Esophagus mucosa (tissue), 1 donor: Measurements from ENCODE around the gene GRIP1. TPM values are rescaled to one million over a fixed set of nuclear protein-coding genes. Genes with fewer than 3 reads are reported as not detected.

Experiments
- ATAC-seq: fragments of 200-7000 bp; cut with Tn5 transposase; one replicate; pipeline ENCODE4 v1.9.1; 2020
- total RNA-seq: library from RNA; stranded (reverse); gene quantifications from one replicate; pipeline ENCODE4 v1.2.4, GENCODE V29; 2023
- donor health status: DM: yes; HTN: yes; CAD: no.

GRIP1 gene
- total RNA-seq, 1 donor from 2014 or later = 20.1 TPM

GRCh38 chr12:66692170-66692569 is 13.3 kb upstream of the GRIP1 start:
- no peak for ATAC-seq

GRCh38 chr12:66688846-66689439 is 10.1 kb upstream of the GRIP1 start:
- ATAC-seq = no peak

GRCh38 chr12:66684222-66684621 is 5.3 kb upstream of the GRIP1 start:
- no peak for ATAC-seq

- no peak for ATAC-seq
Measured at GRCh38 chr12:66683822-66684221, 4.9 kb upstream of the GRIP1 start.

GRCh38 chr12:66683073-66683472 is 4.2 kb upstream of the GRIP1 start:
- no peak for ATAC-seq

GRCh38 chr12:66679461-66680084 is 697 bp upstream of the GRIP1 start:
- no peak for ATAC-seq

GRCh38 chr12:66676241-66676640 is 2.6 kb downstream of the GRIP1 start:
- ATAC-seq = no peak

- ATAC-seq = no peak
Measured at GRCh38 chr12:66674495-66675122, 4.3 kb downstream of the GRIP1 start.

GRCh38 chr12:66669541-66669940 is 9.3 kb downstream of the GRIP1 start:
- ATAC-seq = no peak

- ATAC-seq = no peak
Measured at GRCh38 chr12:66668311-66668710, 10.6 kb downstream of the GRIP1 start.

- ATAC-seq = no peak
Measured at GRCh38 chr12:66667906-66668305, 11.0 kb downstream of the GRIP1 start.

GRCh38 chr12:66666481-66666880 is 12.4 kb downstream of the GRIP1 start:
- ATAC-seq = no peak

- ATAC-seq = no peak
Measured at GRCh38 chr12:66665435-66665985, 13.4 kb downstream of the GRIP1 start.

GRCh38 chr12:66664076-66664475 is 14.8 kb downstream of the GRIP1 start:
- ATAC-seq = no peak

- ATAC-seq = no peak
Measured at GRCh38 chr12:66663611-66664010, 15.3 kb downstream of the GRIP1 start.

GRCh38 chr12:66662729-66663128 is 16.1 kb downstream of the GRIP1 start:
- ATAC-seq = peak; percentile 81

GRCh38 chr12:66662179-66662578 is 16.7 kb downstream of the GRIP1 start:
- ATAC-seq = peak; percentile 89

GRCh38 chr12:66661357-66661756 is 17.5 kb downstream of the GRIP1 start:
- ATAC-seq = no peak

- ATAC-seq = no peak
Measured at GRCh38 chr12:66653796-66654195, 25.1 kb downstream of the GRIP1 start.

GRCh38 chr12:66648033-66648735 is 30.7 kb downstream of the GRIP1 start:
- ATAC-seq = no peak

- ATAC-seq = no peak
Measured at GRCh38 chr12:66647034-66647691, 31.7 kb downstream of the GRIP1 start.

GRCh38 chr12:66644151-66644550 is 34.7 kb downstream of the GRIP1 start:
- no peak for ATAC-seq
